HEK293T (cell line): ENCODE measurements around the gene TENM3.

Experiments
- SUZ12 ChIP-seq: fragments of 450-650 bp; IDR thresholded peaks from 2 replicates; pipeline ENCODE4 v1.6.1; 2016; ENCODE audit warnings: mild to moderate bottlenecking
- ZNF384 ChIP-seq: fragments of 450-650 bp; IDR thresholded peaks from 2 replicates; pipeline ENCODE4 v1.6.1; 2016
- TF ChIP-seq, protein P1 (sequence below): fragments of 450-650 bp; IDR thresholded peaks from 2 replicates; pipeline ENCODE4 v1.6.1; 2016

DNA sequence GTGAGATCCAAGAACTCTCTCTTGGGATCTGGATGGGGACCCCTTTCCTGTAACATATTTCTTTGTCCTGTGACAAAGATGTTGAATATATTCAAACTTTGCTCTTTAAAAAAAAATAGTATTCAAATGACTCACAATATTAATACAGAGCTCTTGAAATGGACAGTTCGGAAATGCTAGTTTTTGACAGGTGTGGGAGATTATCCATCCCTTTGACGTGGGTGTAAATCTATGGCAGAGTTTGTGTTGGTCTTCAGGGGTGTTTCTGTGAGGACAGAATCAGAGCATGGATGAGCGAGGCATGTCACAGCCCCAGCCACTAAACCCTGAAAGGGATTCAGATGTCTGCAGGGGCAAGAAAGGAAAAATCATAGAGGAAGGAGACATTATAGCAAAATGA lies 25.8 kb downstream of the TENM3 start:
- TF ChIP-seq, protein P1, sequence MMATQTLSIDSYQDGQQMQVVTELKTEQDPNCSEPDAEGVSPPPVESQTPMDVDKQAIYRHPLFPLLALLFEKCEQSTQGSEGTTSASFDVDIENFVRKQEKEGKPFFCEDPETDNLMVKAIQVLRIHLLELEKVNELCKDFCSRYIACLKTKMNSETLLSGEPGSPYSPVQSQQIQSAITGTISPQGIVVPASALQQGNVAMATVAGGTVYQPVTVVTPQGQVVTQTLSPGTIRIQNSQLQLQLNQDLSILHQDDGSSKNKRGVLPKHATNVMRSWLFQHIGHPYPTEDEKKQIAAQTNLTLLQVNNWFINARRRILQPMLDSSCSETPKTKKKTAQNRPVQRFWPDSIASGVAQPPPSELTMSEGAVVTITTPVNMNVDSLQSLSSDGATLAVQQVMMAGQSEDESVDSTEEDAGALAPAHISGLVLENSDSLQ, result no peak
- TF ChIP-seq SUZ12 (no peak), ZNF384 (no peak)
